ENCODE measurements around the gene ARHGAP23.
"Not testable (repeated sequence)": the region's sequence is repeated elsewhere in the genome, so short reads cannot be mapped to it uniquely, and the experiment has no call there.

Gene ARHGAP23

GRCh38 chr17:38424297-38424972 is 3.8 kb upstream of the ARHGAP23 start:
- no peak for DNase-seq

GRCh38 chr17:38425031-38425430 is 3.2 kb upstream of the ARHGAP23 start:
- no peak for DNase-seq

- DNase-seq, result no peak
Observed at GRCh38 chr17:38425744-38426143, 2.5 kb upstream of the ARHGAP23 start.

- no peak for DNase-seq
Observed at GRCh38 chr17:38426441-38426840, 1.8 kb upstream of the ARHGAP23 start.

- DNase-seq, result no peak
Observed at GRCh38 chr17:38427160-38427949, 909 bp upstream of the ARHGAP23 start.

- DNase-seq, result no peak
Observed at GRCh38 chr17:38428643-38429371, 543 bp downstream of the ARHGAP23 start.

GRCh38 chr17:38429476-38430100 is 1.3 kb downstream of the ARHGAP23 start:
- no peak for DNase-seq

GRCh38 chr17:38430316-38430715 is 2.1 kb downstream of the ARHGAP23 start:
- no peak for DNase-seq

- no peak for DNase-seq
Observed at GRCh38 chr17:38430822-38431221, 2.6 kb downstream of the ARHGAP23 start.

GRCh38 chr17:38431346-38432145 is 3.3 kb downstream of the ARHGAP23 start:
- DNase-seq, result no peak

- DNase-seq, result no peak
Observed at GRCh38 chr17:38434178-38434665, 6.0 kb downstream of the ARHGAP23 start.

- DNase-seq, result no peak
Observed at GRCh38 chr17:38435795-38436194, 7.5 kb downstream of the ARHGAP23 start.

GRCh38 chr17:38436386-38436785 is 8.1 kb downstream of the ARHGAP23 start:
- DNase-seq, result no peak

- not testable (repeated sequence) for DNase-seq
Observed at GRCh38 chr17:38437313-38437712, 9.0 kb downstream of the ARHGAP23 start.

- DNase-seq, result no peak
Observed at GRCh38 chr17:38439436-38439835, 11.2 kb downstream of the ARHGAP23 start.

GRCh38 chr17:38440614-38441397 is 12.5 kb downstream of the ARHGAP23 start:
- no peak for DNase-seq

GRCh38 chr17:38441429-38442061 is 13.3 kb downstream of the ARHGAP23 start:
- DNase-seq, result no peak

- DNase-seq, result no peak
Observed at GRCh38 chr17:38442548-38442947, 14.3 kb downstream of the ARHGAP23 start.

GRCh38 chr17:38443356-38444031 is 15.2 kb downstream of the ARHGAP23 start:
- DNase-seq, result no peak

GRCh38 chr17:38444151-38444550 is 15.9 kb downstream of the ARHGAP23 start:
- peak; percentile 37 for DNase-seq

All from NCI-H2029 treated with DMSO at 0.1 percent for 48 hours (cell line).